SK-N-SH (cell line): ENCODE results near the gene MRNIP. TPM values are rescaled to one million over a fixed set of nuclear protein-coding genes. Genes with fewer than 3 reads are reported as not detected.

Experiments
- CTCF ChIA-PET: fragments of 300-600, 350-600 bp; formaldehyde crosslinking; extraction: SDS; loops from one replicate; lab custom pipeline; 2021; lab: Yijun Ruan, JAX
- POLR2A ChIA-PET: fragments of 350-600 bp; sonication (Branson Sonifier 250); formaldehyde crosslinking; extraction: SDS; loops from one replicate; lab custom pipeline; 2020; ENCODE audit warnings: antibody characterized with exemption, inconsistent platforms; lab: Yijun Ruan, JAX
- DNase-seq: peaks from one replicate; pipeline ENCODE4 v3.0.0; 2012
- H2AFZ ChIP-seq: fragments of 200-600 bp; sonication (generic); 2 replicates; pipeline ENCODE4 v1.8.1; 2016; ENCODE audit warnings: antibody characterized with exemption, mild to moderate bottlenecking, low read depth
- H3F3A ChIP-seq: fragments of 200-600 bp; sonication (generic); replicated peaks from 2 replicates; pipeline ENCODE3; 2016; ENCODE audit warnings: antibody characterized with exemption, mild to moderate bottlenecking; ENCODE audit not compliant: insufficient read depth
- H3K27ac ChIP-seq, 2 experiments: fragments of 200-500 bp in 1 of 2; fragments of 200-600 bp in 1 of 2; sonication (Bioruptor generic) in 1 of 2; sonication (generic), shearing (Covaris generic) in 1 of 2; 2 replicates each; pipeline versions ENCODE4 v1.5.1 to v1.6.1; 2014 to 2016; ENCODE audit warnings: low read depth in 2 of 2, inconsistent platforms in 1 of 2, low read length in 1 of 2, mild to moderate bottlenecking in 1 of 2, mixed read lengths in 1 of 2
- H3K27me3 ChIP-seq: fragments of 200-600 bp; sonication (generic), shearing (Covaris generic); 2 replicates; pipeline ENCODE4 v1.6.1; 2016; ENCODE audit warnings: mixed run types; ENCODE audit not compliant: insufficient read depth
- H3K36me3 ChIP-seq, 2 experiments: fragments of 200-500 bp in 1 of 2; fragments of 200-600 bp in 1 of 2; sonication (Bioruptor generic) in 1 of 2; sonication (generic) in 1 of 2; replicated peaks in 1 of 2; 2 replicates each; pipeline versions ENCODE3 to v1.5.1; 2014 to 2016; ENCODE audit warnings: low read length in 1 of 2, mild to moderate bottlenecking in 1 of 2; ENCODE audit not compliant: insufficient read depth in 2 of 2, control insufficient read depth in 1 of 2
- H3K4me1 ChIP-seq, 2 experiments: fragments of 200-500 bp in 1 of 2; fragments of 200-600 bp in 1 of 2; sonication (Bioruptor generic) in 1 of 2; sonication (generic), shearing (Covaris generic) in 1 of 2; 2 replicates each; pipeline versions ENCODE4 v1.5.1 to v1.6.1; 2014 to 2016; ENCODE audit warnings: low read depth in 1 of 2, low read length in 1 of 2, mixed run types in 1 of 2; ENCODE audit not compliant: insufficient read depth in 2 of 2, control insufficient read depth in 1 of 2
- H3K4me2 ChIP-seq: fragments of 200-600 bp; sonication (generic), shearing (Covaris generic); 2 replicates; pipeline ENCODE4 v1.6.1; 2017; ENCODE audit warnings: mixed run types
- H3K4me3 ChIP-seq, 2 experiments: fragments of 200-500 bp in 1 of 2; fragments of 200-600 bp in 1 of 2; sonication (Bioruptor generic) in 1 of 2; sonication (generic), shearing (Covaris generic) in 1 of 2; 2 replicates each; pipeline versions ENCODE4 v1.5.1 to v1.8.1; 2014 to 2016; ENCODE audit warnings: low read depth in 2 of 2, inconsistent platforms in 1 of 2, low read length in 1 of 2, mild to moderate bottlenecking in 1 of 2, mixed read lengths in 1 of 2, moderate library complexity in 1 of 2
- H3K79me2 ChIP-seq: fragments of 200-600 bp; sonication (generic); 2 replicates; pipeline ENCODE4 v1.8.1; 2017; ENCODE audit warnings: mild to moderate bottlenecking; ENCODE audit not compliant: insufficient read depth
- H3K9ac ChIP-seq: fragments of 200-600 bp; sonication (generic); 2 replicates; pipeline ENCODE4 v1.6.1; 2017; ENCODE audit warnings: mixed run types
- H3K9me2 ChIP-seq: fragments of 200-600 bp; sonication (generic); 2 replicates; pipeline ENCODE4 v1.6.1; 2017; ENCODE audit warnings: mixed run types
- H3K9me3 ChIP-seq: fragments of 200-600 bp; sonication (generic); 2 replicates; pipeline ENCODE4 v1.6.1; 2017; ENCODE audit warnings: mixed run types, mild to moderate bottlenecking, moderate library complexity
- H4K20me1 ChIP-seq: fragments of 200-600 bp; sonication (generic); 2 replicates; pipeline ENCODE4 v1.6.1; 2017; ENCODE audit warnings: mild to moderate bottlenecking, mixed run types; ENCODE audit not compliant: insufficient read depth
- EP300 ChIP-seq, 2 experiments: IDR thresholded peaks; 2 replicates each; pipeline versions ENCODE4 v1.4.0 to v1.6.1; 2012; ENCODE audit warnings: borderline replicate concordance in 1 of 2, low read depth in 1 of 2, low read length in 1 of 2
- EZH2phosphoT487 ChIP-seq: fragments of 200-600 bp; sonication (generic); IDR thresholded peaks from 2 replicates; pipeline ENCODE4 v1.6.1; 2017; ENCODE audit warnings: low read depth, mixed run types, mild to moderate bottlenecking, antibody characterized with exemption, moderate library complexity, borderline replicate concordance
- FOXJ3 ChIP-seq: sonication (generic); formaldehyde crosslinking; IDR thresholded peaks from 2 replicates; pipeline ENCODE4 v1.5.1; 2020; ENCODE audit warnings: mild to moderate bottlenecking, missing genetic modification reagents
- GABPA ChIP-seq: IDR thresholded peaks from 2 replicates; pipeline ENCODE4 v1.4.0; 2012; ENCODE audit warnings: low read depth, mild to moderate bottlenecking
- GATA2 ChIP-seq: sonication (generic); formaldehyde crosslinking; IDR thresholded peaks from 2 replicates; pipeline ENCODE4 v1.5.0; 2020; ENCODE audit warnings: mild to moderate bottlenecking, missing genetic modification reagents
- JUND ChIP-seq: IDR thresholded peaks from 2 replicates; pipeline ENCODE4 v1.4.0; 2012
- MEF2A ChIP-seq: IDR thresholded peaks from 2 replicates; pipeline ENCODE4 v1.4.0; 2012; ENCODE audit warnings: low read depth, borderline replicate concordance
- MXI1 ChIP-seq: IDR thresholded peaks from 2 replicates; pipeline ENCODE4 v1.6.1; 2012; ENCODE audit warnings: mild to moderate bottlenecking, low read depth, low read length, improper control_type of control experiment
- NFIC ChIP-seq: IDR thresholded peaks from 2 replicates; pipeline ENCODE4 v1.4.0; 2012; ENCODE audit warnings: borderline replicate concordance
- NRF1 ChIP-seq: IDR thresholded peaks from 2 replicates; pipeline ENCODE4 v1.6.1; 2012; ENCODE audit warnings: low read depth, mild to moderate bottlenecking, low read length
- POLR2AphosphoS5 ChIP-seq: IDR thresholded peaks from 2 replicates; pipeline ENCODE4 v1.6.1; 2012; ENCODE audit warnings: low read depth, low read length
- RAD21 ChIP-seq: IDR thresholded peaks from 2 replicates; pipeline ENCODE4 v1.6.1; 2012; ENCODE audit warnings: mild to moderate bottlenecking, low read length
- RCOR1 ChIP-seq: fragments of 150-350 bp; IDR thresholded peaks from 2 replicates; pipeline ENCODE4 v1.6.1; 2017; ENCODE audit warnings: antibody characterized with exemption, low read length
- REST ChIP-seq: IDR thresholded peaks from 2 replicates; pipeline ENCODE4 v1.6.1; 2012; ENCODE audit warnings: mild to moderate bottlenecking, low read depth, low read length, moderate library complexity
- SIN3A ChIP-seq: IDR thresholded peaks from 2 replicates; pipeline ENCODE4 v1.6.1; 2012; ENCODE audit warnings: low read depth, mild to moderate bottlenecking, low read length, moderate library complexity, borderline replicate concordance
- TCF12 ChIP-seq: IDR thresholded peaks from 2 replicates; pipeline ENCODE4 v1.4.0; 2012
- YY1 ChIP-seq: IDR thresholded peaks from 2 replicates; pipeline ENCODE4 v1.4.0; 2012; ENCODE audit warnings: low read depth, mild to moderate bottlenecking
- WGBS: methylation state at CpG from one replicate; pipeline ENCODE4 v1.1.6; 2017; ENCODE audit warnings: low lambda C conversion rate; 5-methylcytosine and 5-hydroxymethylcytosine counted together
- polyA plus RNA-seq, 3 experiments: library from polyadenylated mRNA; depleted of rRNA; stranded (reverse); fragments of >200 nt; gene quantifications; 2 replicates each; pipeline ENCODE4 v1.2.3, GENCODE V29; 2012
- TF ChIP-seq, protein P1 (sequence below): IDR thresholded peaks from 2 replicates; pipeline ENCODE4 v1.4.0; 2012; ENCODE audit warnings: low read depth
- TF ChIP-seq, protein P2 (sequence below): IDR thresholded peaks from 2 replicates; pipeline ENCODE4 v1.4.0; 2012; ENCODE audit warnings: low read depth, borderline replicate concordance

MRNIP gene
- polyA plus RNA-seq, 1 of the 3 experiments (the other 2 are of a cell fraction): 32.8 TPM

- Histone ChIP-seq H3K9ac (no peak overlapping the region), H3K27ac (no peak overlapping the region), H3K4me2 (no peak overlapping the region), H3K79me2 (no peaks in the 10 kb centered on the region), H3K9me2 (no peaks in the 10 kb centered on the region), H3K36me3 (peaks cover 23 to 36% of the 10 kb centered on the region in 2 experiments), H3K27me3 (no peaks in the 10 kb centered on the region), H3F3A (peaks cover 30% of the 10 kb centered on the region), H3K9me3 (0 out of 2 replicates have a peak, but pooled peaks cover 6% of the 10 kb centered on the region), H4K20me1 (peaks cover 14% of the 10 kb centered on the region; the same call in 1 of the 2 replicates), H3K4me1 (no peaks in the 10 kb centered on the region; a peak in 1 of 4 replicates), H3K4me3 (no peak overlapping the region), H2AFZ (no peak overlapping the region)
- ChIA-PET CTCF (no interaction called here), POLR2A (interaction anchor here (1.3 kb wide), 1 partner anchor 8 kb away, joined by 4 read pairs; no protein-coding TSS in a partner anchor)
- no peak for DNase-seq
- 85% methylated on average over 15 of the region's 17 CpGs for WGBS
- TF ChIP-seq FOXJ3 (CRISPR knock-in tag) (no peak), YY1 (no peak), EP300 (IDR thresholded peaks at IDR 0.05; ENCODE audit: borderline replicate concordance in 1 of 2, low read depth in 1 of 2, low read length in 1 of 2) (no peak), POLR2AphosphoS5 (no peak), MXI1 (no peak), REST (no peak), JUND (no peak), EZH2phosphoT487 (no peak), GABPA (no peak), GATA2 (no peak), NRF1 (no peak), NFIC (no peak), RAD21 (no peak), MEF2A (no peak), TCF12 (no peak), RCOR1 (no peak), SIN3A (no peak)
- TF ChIP-seq, protein P1, sequence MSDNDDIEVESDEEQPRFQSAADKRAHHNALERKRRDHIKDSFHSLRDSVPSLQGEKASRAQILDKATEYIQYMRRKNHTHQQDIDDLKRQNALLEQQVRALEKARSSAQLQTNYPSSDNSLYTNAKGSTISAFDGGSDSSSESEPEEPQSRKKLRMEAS: no peak
- TF ChIP-seq, protein P2, sequence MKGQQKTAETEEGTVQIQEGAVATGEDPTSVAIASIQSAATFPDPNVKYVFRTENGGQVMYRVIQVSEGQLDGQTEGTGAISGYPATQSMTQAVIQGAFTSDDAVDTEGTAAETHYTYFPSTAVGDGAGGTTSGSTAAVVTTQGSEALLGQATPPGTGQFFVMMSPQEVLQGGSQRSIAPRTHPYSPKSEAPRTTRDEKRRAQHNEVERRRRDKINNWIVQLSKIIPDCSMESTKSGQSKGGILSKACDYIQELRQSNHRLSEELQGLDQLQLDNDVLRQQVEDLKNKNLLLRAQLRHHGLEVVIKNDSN: no peak
Observed at GRCh38 chr5:179840766-179841165, 17.9 kb downstream of the MRNIP start.
